ENCODE data around the gene TOGARAM1.

The TOGARAM1 gene, protein sequence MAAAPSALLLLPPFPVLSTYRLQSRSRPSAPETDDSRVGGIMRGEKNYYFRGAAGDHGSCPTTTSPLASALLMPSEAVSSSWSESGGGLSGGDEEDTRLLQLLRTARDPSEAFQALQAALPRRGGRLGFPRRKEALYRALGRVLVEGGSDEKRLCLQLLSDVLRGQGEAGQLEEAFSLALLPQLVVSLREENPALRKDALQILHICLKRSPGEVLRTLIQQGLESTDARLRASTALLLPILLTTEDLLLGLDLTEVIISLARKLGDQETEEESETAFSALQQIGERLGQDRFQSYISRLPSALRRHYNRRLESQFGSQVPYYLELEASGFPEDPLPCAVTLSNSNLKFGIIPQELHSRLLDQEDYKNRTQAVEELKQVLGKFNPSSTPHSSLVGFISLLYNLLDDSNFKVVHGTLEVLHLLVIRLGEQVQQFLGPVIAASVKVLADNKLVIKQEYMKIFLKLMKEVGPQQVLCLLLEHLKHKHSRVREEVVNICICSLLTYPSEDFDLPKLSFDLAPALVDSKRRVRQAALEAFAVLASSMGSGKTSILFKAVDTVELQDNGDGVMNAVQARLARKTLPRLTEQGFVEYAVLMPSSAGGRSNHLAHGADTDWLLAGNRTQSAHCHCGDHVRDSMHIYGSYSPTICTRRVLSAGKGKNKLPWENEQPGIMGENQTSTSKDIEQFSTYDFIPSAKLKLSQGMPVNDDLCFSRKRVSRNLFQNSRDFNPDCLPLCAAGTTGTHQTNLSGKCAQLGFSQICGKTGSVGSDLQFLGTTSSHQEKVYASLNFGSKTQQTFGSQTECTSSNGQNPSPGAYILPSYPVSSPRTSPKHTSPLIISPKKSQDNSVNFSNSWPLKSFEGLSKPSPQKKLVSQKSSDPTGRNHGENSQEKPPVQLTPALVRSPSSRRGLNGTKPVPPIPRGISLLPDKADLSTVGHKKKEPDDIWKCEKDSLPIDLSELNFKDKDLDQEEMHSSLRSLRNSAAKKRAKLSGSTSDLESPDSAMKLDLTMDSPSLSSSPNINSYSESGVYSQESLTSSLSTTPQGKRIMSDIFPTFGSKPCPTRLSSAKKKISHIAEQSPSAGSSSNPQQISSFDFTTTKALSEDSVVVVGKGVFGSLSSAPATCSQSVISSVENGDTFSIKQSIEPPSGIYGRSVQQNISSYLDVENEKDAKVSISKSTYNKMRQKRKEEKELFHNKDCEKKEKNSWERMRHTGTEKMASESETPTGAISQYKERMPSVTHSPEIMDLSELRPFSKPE (N-terminal part only)

DNA sequence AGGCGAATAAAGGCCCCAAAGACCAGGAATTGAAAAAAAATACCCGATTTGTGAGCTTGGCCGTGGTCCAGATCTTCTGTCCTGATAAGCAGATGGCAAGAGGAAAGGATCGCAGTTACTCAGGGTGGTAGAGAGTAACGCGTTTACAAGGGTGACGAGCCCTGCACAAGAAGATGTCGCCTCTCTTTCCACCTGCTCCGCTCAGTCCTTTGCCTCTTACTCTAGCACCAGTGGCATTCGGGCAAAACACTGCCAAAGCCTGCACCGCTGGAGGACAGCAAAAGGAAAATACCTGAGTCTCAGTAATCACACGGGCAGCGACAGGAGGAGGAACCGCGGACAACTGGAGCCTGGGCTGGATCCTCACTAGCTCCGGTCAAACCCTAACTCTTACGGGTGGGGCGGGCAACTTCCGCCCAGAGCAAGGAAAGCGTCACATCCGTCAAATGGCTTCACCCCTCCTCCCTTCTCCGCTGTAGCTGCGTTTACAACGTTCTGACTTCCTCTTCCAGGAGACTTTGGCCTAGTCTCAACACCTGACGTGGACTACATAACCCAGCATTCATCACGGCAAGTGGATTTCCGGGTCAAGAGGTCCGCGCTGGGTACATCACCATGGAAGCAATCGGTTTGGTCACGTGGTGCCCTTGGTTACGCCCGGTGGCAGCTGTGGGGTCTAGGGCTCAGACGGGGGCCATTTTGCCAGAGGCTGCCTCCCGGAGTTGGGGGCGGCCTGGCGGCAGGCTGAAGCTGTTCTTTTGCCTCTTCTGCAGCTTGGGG is at the start of gene TOGARAM1, which contains the start of gene KLHL28:
Gene TOGARAM1, plus strand, starts transcription at position 637 of the 780 bp plus-strand sequence. CDS start 232 bp downstream, outside the sequence.
Gene KLHL28, minus strand, starts transcription at position 394 of the 780 bp plus-strand sequence. CDS start 16,019 bp downstream, outside the sequence.
- TF ChIP-seq, protein P1, sequence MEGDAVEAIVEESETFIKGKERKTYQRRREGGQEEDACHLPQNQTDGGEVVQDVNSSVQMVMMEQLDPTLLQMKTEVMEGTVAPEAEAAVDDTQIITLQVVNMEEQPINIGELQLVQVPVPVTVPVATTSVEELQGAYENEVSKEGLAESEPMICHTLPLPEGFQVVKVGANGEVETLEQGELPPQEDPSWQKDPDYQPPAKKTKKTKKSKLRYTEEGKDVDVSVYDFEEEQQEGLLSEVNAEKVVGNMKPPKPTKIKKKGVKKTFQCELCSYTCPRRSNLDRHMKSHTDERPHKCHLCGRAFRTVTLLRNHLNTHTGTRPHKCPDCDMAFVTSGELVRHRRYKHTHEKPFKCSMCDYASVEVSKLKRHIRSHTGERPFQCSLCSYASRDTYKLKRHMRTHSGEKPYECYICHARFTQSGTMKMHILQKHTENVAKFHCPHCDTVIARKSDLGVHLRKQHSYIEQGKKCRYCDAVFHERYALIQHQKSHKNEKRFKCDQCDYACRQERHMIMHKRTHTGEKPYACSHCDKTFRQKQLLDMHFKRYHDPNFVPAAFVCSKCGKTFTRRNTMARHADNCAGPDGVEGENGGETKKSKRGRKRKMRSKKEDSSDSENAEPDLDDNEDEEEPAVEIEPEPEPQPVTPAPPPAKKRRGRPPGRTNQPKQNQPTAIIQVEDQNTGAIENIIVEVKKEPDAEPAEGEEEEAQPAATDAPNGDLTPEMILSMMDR (IDR thresholded peaks at IDR 0.05; ENCODE audit: extremely low read depth, missing control alignments), result no peak

DNA sequence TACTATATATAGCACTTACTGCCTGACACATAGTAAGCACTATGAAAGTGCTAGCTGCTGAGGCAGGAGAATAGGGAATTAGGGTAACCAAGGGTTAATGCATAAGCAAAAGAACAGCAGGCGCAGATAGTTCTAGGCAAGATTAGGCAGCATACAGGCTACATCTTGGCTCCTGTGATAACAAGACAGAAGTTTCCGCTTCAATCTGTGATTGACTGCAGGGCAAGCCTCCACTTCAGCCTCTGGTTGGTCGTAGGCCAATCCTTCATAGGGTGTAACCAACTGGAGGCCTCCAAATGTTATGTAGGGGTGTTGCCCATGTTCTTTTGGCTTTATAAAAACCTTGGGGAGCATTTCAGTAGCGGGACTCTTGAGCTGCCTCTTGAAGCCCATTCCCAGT is 47.1 kb upstream of the TOGARAM1 start:
- DNase-seq (ENCODE audit: low spot score), result no peak
- TF ChIP-seq, protein P1 (IDR thresholded peaks at IDR 0.05; ENCODE audit: extremely low read depth, missing control alignments), result no peak

More for the DNA sequence above, at the start of gene TOGARAM1, which contains the start of gene KLHL28:
- DNase-seq (ENCODE audit: low spot score), result peak; percentile 89

DNA sequence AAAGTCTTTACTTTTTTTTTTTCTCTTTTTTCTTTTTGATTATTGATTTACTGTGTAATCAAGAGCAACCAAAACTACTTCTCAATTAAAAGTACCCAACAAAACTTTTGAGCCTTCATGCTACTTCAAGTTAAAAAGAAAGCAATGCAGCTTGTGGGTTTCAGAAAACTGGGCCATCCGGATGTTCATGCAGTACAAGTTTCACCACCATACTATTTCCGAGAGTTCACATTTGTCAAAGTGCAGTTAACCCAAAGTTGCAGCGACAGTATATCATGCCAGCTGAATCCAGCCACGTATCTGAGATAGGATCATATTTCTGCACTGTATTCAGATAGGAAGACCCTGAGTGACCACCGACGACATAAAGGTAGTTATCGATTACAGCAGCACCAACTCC is 33.2 kb upstream of the TOGARAM1 start:
- TF ChIP-seq, protein P1 (IDR thresholded peaks at IDR 0.05; ENCODE audit: extremely low read depth, missing control alignments), result no peak
- DNase-seq (ENCODE audit: low spot score), result no peak

DNA sequence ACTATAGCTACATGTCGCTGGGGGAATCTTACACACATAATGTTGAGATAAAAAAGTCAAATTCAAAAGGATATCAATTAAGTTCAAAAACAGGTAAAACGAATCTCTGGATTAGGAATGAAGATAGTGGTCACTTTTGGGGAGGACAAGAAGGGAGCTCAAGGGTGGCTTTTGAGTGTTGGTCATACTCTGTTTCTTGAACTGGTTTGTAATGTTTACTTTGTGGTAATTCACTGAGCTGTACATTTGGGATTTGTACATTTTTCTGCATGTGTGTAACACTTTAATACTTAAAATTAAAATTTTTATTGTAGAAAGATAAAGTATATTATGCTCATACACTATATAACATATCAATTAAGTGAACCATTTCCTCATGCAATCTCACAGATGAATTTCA is 26.8 kb upstream of the TOGARAM1 start:
- TF ChIP-seq, protein P1 (IDR thresholded peaks at IDR 0.05; ENCODE audit: extremely low read depth, missing control alignments), result no peak

DNA sequence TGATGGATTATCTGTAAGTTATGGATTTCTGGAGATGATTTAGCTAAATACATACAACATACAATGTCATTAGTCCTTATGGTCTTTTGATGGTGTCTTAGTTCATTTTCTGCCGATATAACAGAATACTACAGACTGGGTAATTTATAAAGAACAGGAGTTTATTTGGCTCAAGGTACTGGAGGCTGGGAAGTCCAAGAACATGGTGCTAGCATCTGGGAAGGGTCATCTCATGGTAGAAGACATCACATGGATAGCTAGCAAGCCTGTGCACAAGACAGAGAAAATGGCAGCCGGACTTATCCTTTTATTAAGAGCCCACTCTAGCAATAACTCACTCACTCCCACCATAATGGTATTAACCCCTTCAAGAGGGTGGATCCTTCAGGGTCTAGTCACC is 24.4 kb upstream of the TOGARAM1 start:
- TF ChIP-seq, protein P1 (IDR thresholded peaks at IDR 0.05; ENCODE audit: extremely low read depth, missing control alignments), result no peak
- DNase-seq (ENCODE audit: low spot score), result no peak

More for the DNA sequence above, 26.8 kb upstream of the TOGARAM1 start:
- DNase-seq (ENCODE audit: low spot score), result no peak

DNA sequence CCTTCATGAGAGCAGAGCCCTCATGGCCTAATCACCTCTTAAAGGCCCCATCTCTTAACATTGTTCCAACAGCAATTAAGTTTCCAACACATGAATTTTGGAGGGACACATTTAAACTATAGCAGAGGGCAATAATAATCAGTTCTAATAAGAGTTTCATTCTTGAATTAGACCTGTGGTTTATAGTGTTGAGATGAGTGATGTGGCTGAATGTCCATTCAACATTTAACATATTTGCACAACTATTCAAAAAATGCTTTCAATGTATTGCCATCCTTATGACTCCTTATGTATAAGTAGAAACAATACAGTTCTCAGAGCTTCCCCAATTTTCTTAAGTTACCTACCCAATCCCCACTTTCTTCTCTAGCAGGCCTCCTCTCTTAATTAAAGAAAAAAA is 21.8 kb upstream of the TOGARAM1 start:
- TF ChIP-seq, protein P1 (IDR thresholded peaks at IDR 0.05; ENCODE audit: extremely low read depth, missing control alignments), result no peak
- no peak for DNase-seq (ENCODE audit: low spot score)
